Hindlimb muscle (tissue), 1 donor: ENCODE measurements around the gene MRLN. TPM values are rescaled to one million over a fixed set of nuclear protein-coding genes. Genes with fewer than 3 reads are reported as not detected.
"Not testable (repeated sequence)": the region's sequence is repeated elsewhere in the genome, so short reads cannot be mapped to it uniquely, and the experiment has no call there.

ENCODE experiments used
- DNase-seq: peaks from one replicate; pipeline ENCODE4 v3.0.0-alpha.2; 2013
- polyA plus RNA-seq: library from polyadenylated mRNA; unstranded; fragments of 120-200 nt; gene quantifications from one replicate; pipeline ENCODE4 v1.2.1, GENCODE V29; 2013; ENCODE audit not compliant: insufficient read length

The MRLN gene
- polyA plus RNA-seq, result 172 TPM

- peak; percentile 8 for DNase-seq
These were observed at the start of gene MRLN for GRCh38 chr10:59753267-59753666. TSS of gene MRLN (minus strand) at chr10:59753455.

DNA sequence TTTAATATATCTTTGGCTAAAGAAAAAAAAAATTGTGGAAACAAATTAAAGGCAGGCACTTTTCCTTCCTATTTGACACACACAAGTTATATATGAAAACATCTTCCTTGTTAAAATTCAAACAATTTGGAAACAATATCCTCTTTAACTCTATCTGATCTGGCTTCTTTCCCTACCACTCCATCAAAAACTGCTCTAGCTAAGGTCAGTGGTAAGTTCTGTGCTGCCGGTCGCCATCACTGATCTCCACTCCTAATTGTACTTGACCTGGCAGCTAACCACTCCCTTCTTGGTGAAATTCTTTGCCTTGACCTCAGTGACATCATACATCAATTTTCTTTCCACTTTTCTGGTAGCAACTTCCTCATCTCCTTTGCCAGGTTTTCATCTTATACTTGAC, 47.9 kb upstream of the MRLN start:
- DNase-seq, result no peak

GRCh38 chr10:59799421-59799820, 46.2 kb upstream of the MRLN start:
- no peak for DNase-seq

DNA sequence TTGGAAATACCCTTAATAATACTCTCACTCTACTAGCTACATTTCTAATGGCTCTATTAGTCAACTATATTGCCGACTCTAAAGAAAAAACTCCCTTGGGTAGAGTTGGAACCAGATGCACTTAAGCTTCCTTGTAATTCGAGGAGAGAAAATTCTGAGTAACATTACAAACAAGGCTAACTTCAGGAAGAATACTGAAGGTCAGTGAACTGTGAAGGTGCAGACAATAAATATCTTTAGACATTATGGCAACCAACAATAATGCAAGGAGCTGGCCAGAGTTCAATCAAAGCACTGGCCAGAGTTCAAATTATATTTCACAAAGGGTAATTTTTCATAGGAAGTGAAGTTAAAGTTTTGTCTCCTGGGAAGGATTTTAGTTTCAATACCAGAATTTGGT, 40.7 kb upstream of the MRLN start:
- DNase-seq, result no peak

DNA sequence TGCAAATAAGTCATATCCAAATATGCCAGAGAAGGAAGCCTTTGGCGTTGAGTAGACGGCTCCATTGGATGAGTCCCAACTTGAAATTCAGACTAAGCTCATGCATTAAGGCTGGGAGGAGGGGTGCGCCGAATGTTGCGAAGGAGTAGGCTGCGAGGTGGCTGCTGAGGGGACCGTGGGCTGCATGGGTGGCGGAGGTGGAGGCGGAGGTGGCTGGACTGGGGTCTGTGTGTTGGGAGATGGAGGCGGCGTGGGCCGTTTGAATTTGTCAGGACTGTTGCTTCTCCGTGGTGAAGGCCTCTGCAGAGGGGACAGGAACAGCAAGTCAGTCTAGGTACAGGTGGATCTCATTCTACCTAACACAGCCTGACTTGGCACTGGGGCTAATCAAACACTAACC, 39.6 kb upstream of the MRLN start:
- no peak for DNase-seq

DNA sequence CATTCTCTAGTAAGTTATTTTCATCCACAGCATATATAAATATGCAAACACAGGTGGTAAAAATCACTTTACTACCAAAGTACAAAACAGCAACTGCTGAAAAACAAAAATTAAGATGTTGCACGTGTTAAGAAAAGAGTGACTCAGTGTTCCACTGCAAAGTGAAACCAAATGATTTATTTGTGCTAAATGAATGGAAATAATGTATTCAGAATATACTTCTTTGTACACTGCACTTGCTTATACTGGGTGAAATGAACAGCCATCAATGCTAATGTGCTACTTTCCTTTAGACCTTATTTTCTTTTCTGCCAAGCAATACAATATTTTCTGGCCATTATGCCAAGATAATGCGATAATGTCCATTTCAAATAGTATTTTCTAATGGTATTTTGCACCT, 38.3 kb upstream of the MRLN start:
- no peak for DNase-seq

DNA sequence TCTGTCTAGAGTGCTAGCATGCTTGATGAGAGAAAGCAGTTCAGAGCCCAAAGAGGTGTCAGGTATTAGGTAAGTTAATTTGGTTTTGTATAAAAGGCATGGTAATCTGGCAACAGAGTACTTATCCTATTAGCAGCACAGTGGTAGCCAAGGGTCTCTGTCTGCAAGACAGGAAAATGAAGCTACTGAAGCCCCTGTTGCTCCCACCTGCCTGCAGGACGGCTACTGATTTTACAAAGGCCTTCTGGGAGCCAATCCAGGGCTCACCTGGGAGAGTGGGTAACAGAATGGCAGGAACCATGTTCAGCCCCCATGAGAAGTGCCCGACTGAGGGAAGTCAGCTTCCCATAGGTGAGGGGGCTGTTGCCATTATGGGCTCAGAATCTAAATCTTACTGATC, 36.8 kb upstream of the MRLN start:
- not testable (repeated sequence) for DNase-seq

- DNase-seq, result not testable (repeated sequence)
These were observed 35.7 kb upstream of the MRLN start for GRCh38 chr10:59788914-59789313.

DNA sequence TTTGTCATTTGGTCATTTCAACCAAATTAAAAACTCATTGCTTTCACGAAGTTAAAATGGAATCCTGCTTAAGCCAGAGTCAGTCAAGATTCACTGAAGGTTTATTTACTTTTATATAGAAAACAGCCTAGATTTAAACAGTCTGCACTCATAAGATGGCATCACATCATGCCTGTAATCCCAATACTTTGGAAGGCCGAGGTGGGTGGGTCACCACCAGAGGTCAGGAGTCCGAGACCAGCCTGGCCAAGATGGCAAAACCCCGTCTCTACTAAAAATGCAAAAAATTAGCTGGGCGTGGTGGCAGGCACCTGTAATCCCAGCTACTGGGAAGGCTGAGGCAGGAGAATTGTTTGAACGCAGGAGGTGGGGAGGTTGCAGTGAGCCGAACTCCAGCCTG, 33.8 kb upstream of the MRLN start:
- not testable (repeated sequence) for DNase-seq

GRCh38 chr10:59785476-59785875, 32.2 kb upstream of the MRLN start:
- DNase-seq, result not testable (repeated sequence)

DNA sequence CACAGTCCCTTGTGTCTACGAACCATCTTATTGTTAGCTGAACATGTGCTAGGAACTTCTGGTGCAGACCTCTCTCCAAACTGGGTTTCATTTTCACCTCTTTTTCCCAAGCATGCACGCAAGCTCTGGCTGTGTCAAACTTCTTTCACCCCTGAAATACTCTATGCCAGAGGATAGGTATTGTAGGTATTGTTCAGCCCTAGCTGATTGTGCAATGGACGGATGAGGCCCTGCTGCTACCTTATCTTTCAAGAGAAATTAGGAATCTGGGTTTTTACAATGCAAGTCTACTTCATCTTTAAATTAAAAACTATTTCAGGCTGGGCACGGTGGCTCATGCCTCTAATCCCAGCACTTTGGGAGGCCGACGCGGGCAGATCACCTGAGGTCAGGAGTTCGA, 28.3 kb upstream of the MRLN start:
- DNase-seq, result no peak

DNA sequence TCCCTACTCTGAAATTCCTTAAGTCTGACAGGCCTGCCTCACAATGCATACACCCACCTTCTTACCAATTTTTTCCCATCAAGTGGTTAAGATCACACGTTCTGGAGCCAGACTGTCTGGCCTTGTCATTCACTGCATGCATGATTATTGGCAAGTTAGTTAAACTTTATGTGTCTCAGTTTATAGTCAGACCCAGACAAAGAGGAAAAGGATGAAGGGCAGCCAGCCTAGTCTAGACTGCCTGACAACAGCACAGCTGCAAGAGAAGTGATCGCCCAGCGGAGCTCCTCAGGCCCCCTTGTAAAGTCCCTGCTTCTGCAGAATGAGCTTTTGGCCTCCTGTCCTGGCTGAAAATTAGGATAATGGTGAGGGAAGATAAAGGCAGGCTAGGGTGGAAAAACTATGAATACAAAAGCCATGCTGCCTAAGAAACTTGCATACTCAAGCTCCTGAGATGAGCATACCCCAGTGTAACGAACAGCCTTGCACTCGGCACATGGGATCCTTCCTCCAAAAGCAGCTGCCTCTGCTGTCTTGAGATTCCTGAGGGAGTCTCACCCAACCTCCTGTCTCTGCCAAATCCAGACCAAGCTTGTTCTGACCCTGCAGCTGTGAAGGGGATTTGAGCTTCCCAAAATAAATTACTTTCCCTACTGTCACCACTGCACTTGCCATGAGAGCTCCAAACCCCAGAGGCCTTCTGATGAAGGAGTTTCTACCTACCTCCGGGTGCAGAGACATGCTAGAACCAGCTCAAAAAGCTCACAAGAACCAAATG, 26.7 kb upstream of the MRLN start:
- peak; percentile 66 for DNase-seq

DNA sequence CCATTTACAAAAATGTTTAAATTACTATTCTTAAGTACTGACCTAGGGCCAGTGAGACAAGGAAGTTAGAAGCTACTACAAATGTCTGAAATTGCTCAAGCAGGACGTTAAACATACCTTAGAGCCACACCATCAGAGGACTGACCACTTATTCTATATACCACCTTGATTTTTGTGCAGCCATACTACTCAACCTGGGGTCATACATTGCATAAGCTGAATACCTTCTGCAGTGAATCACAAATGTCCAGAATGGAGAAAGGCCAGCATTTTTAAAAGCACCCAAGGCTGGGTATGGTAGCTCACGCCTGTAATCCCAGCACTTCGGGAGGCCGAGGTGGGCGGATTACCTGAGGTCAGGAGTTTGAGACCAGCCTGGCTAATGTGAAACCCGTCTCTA, 21.2 kb upstream of the MRLN start:
- DNase-seq, result no peak

- DNase-seq, result no peak
These were observed 19.8 kb upstream of the MRLN start for GRCh38 chr10:59773088-59773487.

- DNase-seq, result no peak
These were observed 18.0 kb upstream of the MRLN start for GRCh38 chr10:59771162-59771807.

DNA sequence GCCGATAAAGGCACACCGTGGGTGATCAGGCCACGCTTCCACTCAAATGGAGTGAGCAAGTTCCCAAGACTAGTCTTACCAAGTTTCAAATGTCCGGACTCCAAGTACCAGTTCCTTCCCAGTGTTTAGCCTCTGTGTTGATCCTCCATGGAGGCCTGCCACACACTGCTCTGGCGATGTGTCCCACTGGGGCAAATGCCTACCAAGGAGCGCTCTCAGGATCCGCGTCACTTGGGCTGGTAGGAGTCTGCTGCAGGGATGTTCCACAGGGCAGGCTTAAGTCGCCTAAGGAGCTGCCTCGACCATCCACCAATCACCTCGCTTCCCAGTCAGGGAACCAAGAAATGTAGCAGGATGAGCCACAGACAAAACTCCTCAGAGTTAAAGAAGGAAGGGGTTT, 17.4 kb upstream of the MRLN start:
- no peak for DNase-seq

- no peak for DNase-seq
These were observed 9.2 kb upstream of the MRLN start for GRCh38 chr10:59762505-59762904.

DNA sequence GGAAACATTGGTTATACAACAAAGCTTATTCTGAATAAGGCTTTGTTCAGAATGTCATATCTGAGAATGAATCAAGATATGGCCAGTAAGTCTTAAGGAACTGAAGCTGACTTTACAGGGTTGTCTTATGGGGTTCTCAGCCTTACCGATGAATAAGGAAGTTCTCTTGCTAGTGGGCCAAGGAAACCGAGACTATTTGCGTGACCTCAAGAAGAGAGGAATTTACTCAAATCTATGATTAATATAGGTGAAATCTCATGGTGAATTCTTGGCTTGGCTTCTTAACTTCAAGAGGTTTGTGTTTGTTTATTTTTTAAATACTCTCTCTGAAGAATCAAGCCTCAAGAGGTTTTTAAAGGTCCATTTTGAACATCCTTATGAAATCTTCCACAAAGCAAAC, 4.7 kb upstream of the MRLN start:
- no peak for DNase-seq

DNA sequence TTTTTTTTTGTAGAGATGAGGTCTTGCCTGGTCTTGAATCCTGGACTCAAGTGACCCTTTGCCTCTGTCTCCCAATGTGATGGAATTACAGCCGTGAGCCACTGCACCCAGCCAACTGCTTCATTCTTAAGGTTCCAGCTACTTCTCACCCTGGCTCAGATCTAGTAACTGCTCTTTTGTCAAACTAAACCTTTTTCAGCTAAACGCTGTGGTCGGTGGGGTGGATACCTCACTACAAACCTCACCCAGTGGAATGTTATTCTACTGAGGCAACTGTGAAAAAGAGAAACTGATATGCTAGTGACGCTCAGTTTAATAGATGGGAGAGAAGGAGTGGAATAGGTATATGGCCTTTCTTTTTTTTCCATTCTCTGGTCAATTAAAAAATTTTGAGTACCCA, 1.7 kb upstream of the MRLN start:
- DNase-seq, result no peak

GRCh38 chr10:59752278-59752940, 846 bp downstream of the MRLN start:
- DNase-seq, result no peak

- DNase-seq, result no peak
These were observed 2.9 kb downstream of the MRLN start for GRCh38 chr10:59750155-59750945.

DNA sequence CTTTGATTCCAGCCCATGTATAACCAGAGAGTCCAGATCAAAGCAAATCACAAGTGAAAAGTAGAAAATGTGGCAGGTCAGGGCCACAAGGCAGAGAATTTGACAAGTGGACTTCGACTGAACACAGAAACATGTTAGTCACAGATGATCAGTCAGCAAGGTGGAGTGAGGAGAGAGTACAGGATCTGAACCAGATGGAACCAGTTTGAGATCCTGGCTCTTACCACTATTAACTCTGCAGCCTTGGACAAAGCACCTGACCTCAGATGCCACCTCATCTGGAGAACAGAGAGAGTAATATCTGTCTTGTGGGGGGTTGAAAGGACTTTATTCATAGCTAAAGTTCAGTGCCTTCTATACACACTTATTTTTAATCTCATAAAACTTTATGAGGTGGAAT, 4.4 kb downstream of the MRLN start:
- no peak for DNase-seq

DNA sequence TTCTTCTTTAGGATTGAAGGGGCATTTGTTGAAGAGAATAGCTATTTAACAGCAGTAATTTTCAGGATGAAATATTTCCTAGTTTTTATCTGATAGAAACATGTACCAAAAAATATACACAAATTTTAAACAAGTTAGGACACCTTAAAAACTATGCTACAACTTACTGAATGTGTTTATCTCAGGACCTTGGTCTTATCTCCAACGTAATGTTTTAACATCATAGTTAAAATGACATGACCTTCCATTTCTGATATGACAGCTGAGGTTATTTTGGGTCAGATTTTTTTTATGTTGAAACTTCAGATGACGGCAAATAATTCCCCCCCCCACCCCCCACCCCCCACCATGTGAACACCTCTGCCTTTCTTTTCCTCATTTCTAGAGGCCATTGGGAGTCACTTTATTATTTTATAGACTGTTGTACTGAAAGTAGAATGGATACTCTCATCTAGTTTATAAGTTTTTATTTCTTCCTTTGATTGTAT, 8.0 kb downstream of the MRLN start:
- no peak for DNase-seq
